ENCODE data around the gene ABHD18. TPM values are rescaled to one million over a fixed set of nuclear protein-coding genes. Genes with fewer than 3 reads are reported as not detected.
A peak's percentile ranks its signal among the peaks of the same experiment; 100 is the strongest.

The ABHD18 gene
- total RNA-seq, 1 experiment from 2014 or later = 16.3 TPM

GRCh38 chr4:128006592-128006991 lies 41.4 kb downstream of the ABHD18 start:
- 100% methylated on average over 1 of the region's 5 CpGs for WGBS (ENCODE audit: extremely low coverage, insufficient read length, low lambda C conversion rate)
- no peak for DNase-seq

More at GRCh38 chr4:128006592-128006991, 41.4 kb downstream of the ABHD18 start:
- no peak overlapping the region for H3K4ac ChIP-seq (ENCODE audit: low read depth, low read length)
- no peak overlapping the region for H3K56ac ChIP-seq (ENCODE audit: insufficient read length, low read depth, low read length)
- H3K27me3 ChIP-seq (ENCODE audit: insufficient read depth, low read length) = no peaks in the 10 kb centered on the region; the same call in 1 of the 2 replicates
- H3K18ac ChIP-seq (ENCODE audit: insufficient read length, low read depth, low read length) = no peak overlapping the region
- H2BK15ac ChIP-seq (ENCODE audit: low read depth, low read length) = no peak overlapping the region
- H4K20me1 ChIP-seq (ENCODE audit: control insufficient read depth, insufficient read depth, insufficient read length) = no peaks in the 10 kb centered on the region
- no peak overlapping the region for H4K5ac ChIP-seq (ENCODE audit: insufficient read length, low read depth, low read length)
- H3K9ac ChIP-seq (ENCODE audit: extremely low read depth, insufficient read length, low read length) = no peak overlapping the region
- H3K4me1 ChIP-seq (ENCODE audit: insufficient read depth, low read length) = no peaks in the 10 kb centered on the region
- no peaks in the 10 kb centered on the region for H3K79me2 ChIP-seq (ENCODE audit: insufficient read depth, low read length)
- Mint-ChIP-seq H3K9me3 (no peaks in the 10 kb centered on the region), H3K4me3 (no peak overlapping the region), H3K27ac (peak overlapping the region in 1 of 3 experiments; percentile 30; a peak in 1 of 7 replicates), H3K36me3 (ENCODE audit: insufficient read depth in 1 of 3, low read depth in 3 of 3) (peaks cover 7 to 26% (median 23%) of the 10 kb centered on the region in 3 experiments; a peak in 6 of 7 replicates), H3K4me1 (no peaks in the 10 kb centered on the region), H3K27me3 (ENCODE audit: low read depth) (no peaks in the 10 kb centered on the region)
- no peak overlapping the region for H2AK5ac ChIP-seq (ENCODE audit: insufficient read length, low read length)
- H2BK120ac ChIP-seq (ENCODE audit: low read depth, low read length, poor library complexity, severe bottlenecking) = no peak overlapping the region
- H3K23me2 ChIP-seq (ENCODE audit: insufficient read length, low read depth, low read length, poor library complexity, severe bottlenecking) = no peaks in the 10 kb centered on the region
- no peak overlapping the region for H4K8ac ChIP-seq (replicated peaks; ENCODE audit: insufficient read length, low read depth, low read length)
- H3K4me2 ChIP-seq (ENCODE audit: insufficient read depth, insufficient read length, low read length) = no peak overlapping the region
- H3K79me1 ChIP-seq (ENCODE audit: insufficient read depth, low read depth, low read length, poor library complexity, severe bottlenecking) = no peaks in the 10 kb centered on the region
- no peak overlapping the region for H3T11ph ChIP-seq (ENCODE audit: low read length)
- no peak overlapping the region for H2AFZ ChIP-seq (ENCODE audit: low read length)
- H3K27ac ChIP-seq (ENCODE audit: insufficient read length, low read depth, low read length) = no peak overlapping the region
- no peaks in the 10 kb centered on the region for H3K9me3 ChIP-seq (ENCODE audit: control insufficient read depth, low read depth, low read length)
- H2BK20ac ChIP-seq (ENCODE audit: low read depth, low read length, poor library complexity, severe bottlenecking) = no peak overlapping the region
- no peak overlapping the region for H3K14ac ChIP-seq (ENCODE audit: insufficient read depth, low read length)
- H4K91ac ChIP-seq (ENCODE audit: insufficient read length, low read depth, low read length) = no peak overlapping the region
- H2BK12ac ChIP-seq (ENCODE audit: insufficient read length, low read depth, low read length) = no peak overlapping the region
- no peak overlapping the region for H3K23ac ChIP-seq (ENCODE audit: insufficient read length, low read depth, low read length)
- no peak for TF ChIP-seq CTCF (conservative IDR thresholded peaks at IDR 0.05)
- H2BK5ac ChIP-seq (ENCODE audit: insufficient read length, low read length) = no peak overlapping the region
